H9 (cell line): ENCODE measurements around the gene PIGS. TPM values are rescaled to one million over a fixed set of nuclear protein-coding genes. Genes with fewer than 3 reads are reported as not detected.
A peak's percentile ranks its signal among the peaks of the same experiment; 100 is the strongest.

Experiments
- DNase-seq: peaks from one replicate; pipeline ENCODE4 v3.0.0-alpha.2; 2017
- H2AFZ ChIP-seq: one replicate; pipeline ENCODE4 v1.6.1; 2013; ENCODE audit warnings: mild to moderate bottlenecking, low read length, control low read depth, moderate library complexity
- H2AK5ac ChIP-seq: 2 replicates; pipeline ENCODE4 v1.6.1; 2013; ENCODE audit warnings: low read length, control low read depth, mixed read lengths; ENCODE audit not compliant: insufficient read length
- H2BK120ac ChIP-seq: one replicate; pipeline ENCODE4 v1.6.1; 2013; ENCODE audit warnings: low read depth, mild to moderate bottlenecking, low read length, control low read depth, inconsistent platforms; ENCODE audit not compliant: poor library complexity, severe bottlenecking
- H2BK12ac ChIP-seq: 2 replicates; pipeline ENCODE4 v1.6.1; 2013; ENCODE audit warnings: low read length, control low read depth, mixed read lengths, low read depth; ENCODE audit not compliant: insufficient read length
- H2BK15ac ChIP-seq: 2 replicates; pipeline ENCODE4 v1.6.1; 2013; ENCODE audit warnings: low read depth, low read length, control low read depth
- H2BK20ac ChIP-seq: one replicate; pipeline ENCODE4 v1.6.1; 2013; ENCODE audit warnings: low read depth, mild to moderate bottlenecking, low read length, control low read depth, inconsistent platforms; ENCODE audit not compliant: poor library complexity, severe bottlenecking
- H2BK5ac ChIP-seq: 2 replicates; pipeline ENCODE4 v1.6.1; 2013; ENCODE audit warnings: low read length, control low read depth, mixed read lengths; ENCODE audit not compliant: insufficient read length
- H3K14ac ChIP-seq: 2 replicates; pipeline ENCODE4 v1.6.1; 2013; ENCODE audit warnings: low read length, control low read depth; ENCODE audit not compliant: insufficient read depth
- H3K18ac ChIP-seq: 2 replicates; pipeline ENCODE4 v1.6.1; 2013; ENCODE audit warnings: low read depth, mild to moderate bottlenecking, mixed read lengths, low read length, control low read depth; ENCODE audit not compliant: insufficient read length
- H3K23ac ChIP-seq: 2 replicates; pipeline ENCODE4 v1.6.1; 2013; ENCODE audit warnings: low read length, control low read depth, mixed read lengths, low read depth; ENCODE audit not compliant: insufficient read length
- H3K23me2 ChIP-seq: 2 replicates; pipeline ENCODE4 v1.6.1; 2013; ENCODE audit warnings: low read depth, mild to moderate bottlenecking, mixed read lengths, low read length, control low read depth; ENCODE audit not compliant: insufficient read length, poor library complexity, severe bottlenecking
- H3K27ac ChIP-seq: 2 replicates; pipeline ENCODE4 v1.5.1; 2013; ENCODE audit warnings: low read length, control low read depth, mixed read lengths, low read depth; ENCODE audit not compliant: insufficient read length
- H3K27me3 ChIP-seq: 2 replicates; pipeline ENCODE4 v1.6.1; 2013; ENCODE audit warnings: low read length, control low read depth, inconsistent platforms; ENCODE audit not compliant: insufficient read depth
- H3K4ac ChIP-seq: 2 replicates; pipeline ENCODE4 v1.6.1; 2013; ENCODE audit warnings: low read depth, mild to moderate bottlenecking, control low read depth, inconsistent platforms, low read length, moderate library complexity
- H3K4me1 ChIP-seq: 2 replicates; pipeline ENCODE4 v1.6.1; 2013; ENCODE audit warnings: low read length, control low read depth, inconsistent platforms; ENCODE audit not compliant: insufficient read depth
- H3K4me2 ChIP-seq: 2 replicates; pipeline ENCODE4 v1.6.1; 2013; ENCODE audit warnings: low read length, control low read depth, mixed read lengths; ENCODE audit not compliant: insufficient read length, insufficient read depth
- H3K56ac ChIP-seq: 2 replicates; pipeline ENCODE4 v1.6.1; 2013; ENCODE audit warnings: low read depth, mild to moderate bottlenecking, mixed read lengths, low read length, control low read depth; ENCODE audit not compliant: insufficient read length
- H3K79me1 ChIP-seq: 2 replicates; pipeline ENCODE4 v1.6.1; 2013; ENCODE audit warnings: low read depth, mild to moderate bottlenecking, moderate library complexity, low read length, control low read depth, inconsistent platforms; ENCODE audit not compliant: insufficient read depth, poor library complexity, severe bottlenecking
- H3K79me2 ChIP-seq: 2 replicates; pipeline ENCODE4 v1.6.1; 2013; ENCODE audit warnings: low read length, control low read depth, inconsistent platforms; ENCODE audit not compliant: insufficient read depth
- H3K9ac ChIP-seq: 2 replicates; pipeline ENCODE4 v1.6.1; 2013; ENCODE audit warnings: low read length, control low read depth, mixed read lengths; ENCODE audit not compliant: insufficient read length; ENCODE audit errors: extremely low read depth
- H3K9me3 ChIP-seq: one replicate; pipeline ENCODE4 v1.6.1; 2013; ENCODE audit warnings: low read depth, low read length, inconsistent platforms; ENCODE audit not compliant: control insufficient read depth
- H3T11ph ChIP-seq: one replicate; pipeline ENCODE4 v1.6.1; 2013; ENCODE audit warnings: mild to moderate bottlenecking, low read length, control low read depth, inconsistent platforms
- H4K20me1 ChIP-seq: one replicate; pipeline ENCODE4 v1.6.1; 2013; ENCODE audit not compliant: control insufficient read depth, insufficient read length, insufficient read depth
- H4K5ac ChIP-seq: 2 replicates; pipeline ENCODE4 v1.6.1; 2013; ENCODE audit warnings: low read depth, mild to moderate bottlenecking, mixed read lengths, low read length, control low read depth; ENCODE audit not compliant: insufficient read length
- H4K8ac ChIP-seq: replicated peaks from 2 replicates; pipeline ENCODE4 v1.6.1; 2013; ENCODE audit warnings: low read length, control low read depth, mixed read lengths, low read depth; ENCODE audit not compliant: insufficient read length
- H4K91ac ChIP-seq: 2 replicates; pipeline ENCODE4 v1.6.1; 2013; ENCODE audit warnings: low read depth, mild to moderate bottlenecking, moderate library complexity, mixed read lengths, low read length, control low read depth; ENCODE audit not compliant: insufficient read length
- H3K27ac Mint-ChIP-seq, 3 experiments: 2 replicates in 2 of 3; 3 replicates in 1 of 3; pipeline ENCODE4 v1.8.0; 2020 to 2021; ENCODE audit warnings: mixed read lengths in 3 of 3, mild to moderate bottlenecking in 1 of 3, moderate library complexity in 1 of 3
- H3K27me3 Mint-ChIP-seq: 2 replicates; pipeline ENCODE4 v1.8.0; 2021; ENCODE audit warnings: low read depth, mild to moderate bottlenecking, moderate library complexity, mixed read lengths
- H3K36me3 Mint-ChIP-seq, 3 experiments: 2 replicates in 2 of 3; 3 replicates in 1 of 3; pipeline ENCODE4 v1.8.0; 2020 to 2021; ENCODE audit warnings: low read depth in 3 of 3, mixed read lengths in 3 of 3; ENCODE audit not compliant: insufficient read depth in 1 of 3
- H3K4me1 Mint-ChIP-seq, 2 experiments: 2 replicates each; pipeline ENCODE4 v1.8.0; 2020; ENCODE audit warnings: mixed read lengths in 2 of 2
- H3K4me3 Mint-ChIP-seq, 2 experiments: 2 replicates in 1 of 2; 3 replicates in 1 of 2; pipeline ENCODE4 v1.8.0; 2020 to 2021; ENCODE audit warnings: mild to moderate bottlenecking in 2 of 2, mixed read lengths in 2 of 2, moderate library complexity in 1 of 2
- H3K9me3 Mint-ChIP-seq, 2 experiments: 2 replicates in 1 of 2; 3 replicates in 1 of 2; pipeline ENCODE4 v1.8.0; 2020; ENCODE audit warnings: mild to moderate bottlenecking in 2 of 2, mixed read lengths in 2 of 2, moderate library complexity in 1 of 2
- WGBS: extraction: QIAGEN DNeasy Blood & Tissue Kit; methylation state at CpG from one replicate; pipeline ENCODE4 v1.1.7; 2013; ENCODE audit warnings: missing lambda C conversion rate, low lambda C conversion rate, mixed read lengths; ENCODE audit not compliant: insufficient read length; ENCODE audit errors: extremely low coverage; 5-methylcytosine and 5-hydroxymethylcytosine counted together
- total RNA-seq: library from RNA; stranded (reverse); gene quantifications from 2 replicates; pipeline ENCODE4 v1.2.1, GENCODE V29; 2021
- TF ChIP-seq, protein P1 (sequence below): fragments of 200-600 bp; sonication (generic); conservative IDR thresholded peaks from 3 replicates; pipeline ENCODE4 v1.8.0; 2021; ENCODE audit warnings: antibody characterized with exemption, mild to moderate bottlenecking

PIGS gene
- total RNA-seq, 1 experiment from 2014 or later: 45.8 TPM

DNA sequence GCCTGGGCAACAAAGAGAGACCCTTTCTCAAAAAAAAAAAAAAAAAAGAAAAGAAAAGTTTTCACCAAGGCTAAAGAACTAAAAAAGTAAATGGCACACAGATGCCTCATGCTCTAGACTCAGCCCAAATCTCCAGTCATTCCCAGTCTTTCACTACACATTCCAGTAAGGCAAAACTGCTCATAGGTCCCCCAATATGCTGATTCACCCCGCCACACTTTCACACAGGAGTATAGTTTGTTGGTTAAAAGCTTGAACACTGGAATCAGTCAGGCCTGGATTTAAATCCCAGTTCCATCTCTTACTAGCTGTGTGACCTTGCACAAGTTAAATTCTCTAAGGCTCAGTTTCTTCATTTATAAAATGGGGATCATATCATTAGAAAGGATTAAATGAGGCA lies 1.9 kb downstream of the PIGS start:
- WGBS: no CpG with 5 or more reads among the region's 1 CpG
- TF ChIP-seq, protein P1, sequence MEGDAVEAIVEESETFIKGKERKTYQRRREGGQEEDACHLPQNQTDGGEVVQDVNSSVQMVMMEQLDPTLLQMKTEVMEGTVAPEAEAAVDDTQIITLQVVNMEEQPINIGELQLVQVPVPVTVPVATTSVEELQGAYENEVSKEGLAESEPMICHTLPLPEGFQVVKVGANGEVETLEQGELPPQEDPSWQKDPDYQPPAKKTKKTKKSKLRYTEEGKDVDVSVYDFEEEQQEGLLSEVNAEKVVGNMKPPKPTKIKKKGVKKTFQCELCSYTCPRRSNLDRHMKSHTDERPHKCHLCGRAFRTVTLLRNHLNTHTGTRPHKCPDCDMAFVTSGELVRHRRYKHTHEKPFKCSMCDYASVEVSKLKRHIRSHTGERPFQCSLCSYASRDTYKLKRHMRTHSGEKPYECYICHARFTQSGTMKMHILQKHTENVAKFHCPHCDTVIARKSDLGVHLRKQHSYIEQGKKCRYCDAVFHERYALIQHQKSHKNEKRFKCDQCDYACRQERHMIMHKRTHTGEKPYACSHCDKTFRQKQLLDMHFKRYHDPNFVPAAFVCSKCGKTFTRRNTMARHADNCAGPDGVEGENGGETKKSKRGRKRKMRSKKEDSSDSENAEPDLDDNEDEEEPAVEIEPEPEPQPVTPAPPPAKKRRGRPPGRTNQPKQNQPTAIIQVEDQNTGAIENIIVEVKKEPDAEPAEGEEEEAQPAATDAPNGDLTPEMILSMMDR: no peak
- H3K27me3 Mint-ChIP-seq: peaks cover 7% of the 10 kb centered on the region
- Histone ChIP-seq H3K4me2 (no peak overlapping the region), H3K27me3 (no peaks in the 10 kb centered on the region), H3K79me2 (no peaks in the 10 kb centered on the region), H3K79me1 (no peaks in the 10 kb centered on the region), H2BK12ac (no peak overlapping the region), H2BK20ac (no peak overlapping the region), H2AFZ (no peak overlapping the region), H3K14ac (no peak overlapping the region), H3K27ac (no peak overlapping the region), H2BK15ac (no peak overlapping the region), H3K23ac (no peak overlapping the region), H3T11ph (no peak overlapping the region), H3K4ac (no peak overlapping the region), H3K9me3 (no peaks in the 10 kb centered on the region), H3K9ac (no peak overlapping the region), H3K18ac (no peak overlapping the region), H4K91ac (no peak overlapping the region), H3K23me2 (peaks cover 11% of the 10 kb centered on the region), H4K20me1 (no peaks in the 10 kb centered on the region), H2BK120ac (no peak overlapping the region), H4K8ac (no peak overlapping the region), H3K4me1 (no peaks in the 10 kb centered on the region), H2BK5ac (no peak overlapping the region), H3K56ac (no peak overlapping the region), H2AK5ac (no peak overlapping the region), H4K5ac (no peak overlapping the region)
- no peak overlapping the region for H3K27ac Mint-ChIP-seq
- no peaks in the 10 kb centered on the region for H3K9me3 Mint-ChIP-seq
- peak overlapping the region; percentile 92 to 97; a peak in 4 of 5 replicates for H3K4me3 Mint-ChIP-seq
- no peak for DNase-seq
- peaks cover 6 to 28% (median 17%) of the 10 kb centered on the region in 3 experiments; a peak in 5 of 7 replicates for H3K36me3 Mint-ChIP-seq
- peaks cover 12 to 24% of the 10 kb centered on the region in 2 experiments for H3K4me1 Mint-ChIP-seq
